Keratinocyte (primary cell): ENCODE results near the gene EDNRA. TPM values are rescaled to one million over a fixed set of nuclear protein-coding genes. Genes with fewer than 3 reads are reported as not detected.

Source experiments
- DNase-seq: peaks from one replicate; pipeline ENCODE4 v3.0.0-alpha.2; 2011; ENCODE audit warnings: low read depth, missing footprints, low spot score
- FAIRE-seq: peaks from 2 replicates; lab custom pipeline; 2011; peaks lifted over from hg19 to GRCh38; lab: Jason Lieb, UNC
- H2AFZ ChIP-seq: 2 replicates; pipeline ENCODE4 v1.6.0; 2012; ENCODE audit warnings: low read length, control low read depth, inconsistent platforms; ENCODE audit not compliant: control insufficient read depth
- H3K27ac ChIP-seq: 2 replicates; pipeline ENCODE4 v1.5.1; 2011; ENCODE audit warnings: low read length; ENCODE audit not compliant: control insufficient read depth, insufficient read depth
- H3K27me3 ChIP-seq: 3 replicates; pipeline ENCODE4 v1.6.0; 2011; ENCODE audit warnings: low read length; ENCODE audit not compliant: control insufficient read depth, insufficient read depth; ENCODE audit errors: extremely low read depth
- H3K36me3 ChIP-seq, 2 experiments: 2 replicates in 1 of 2; 3 replicates in 1 of 2; pipeline ENCODE4 v1.5.1; 2011; ENCODE audit warnings: low read length in 2 of 2, mild to moderate bottlenecking in 1 of 2; ENCODE audit not compliant: control insufficient read depth in 2 of 2, insufficient read depth in 2 of 2; ENCODE audit errors: extremely low read depth in 1 of 2
- H3K4me1 ChIP-seq: 3 replicates; pipeline ENCODE4 v1.5.1; 2011; ENCODE audit warnings: low read length; ENCODE audit not compliant: control insufficient read depth, insufficient read depth; ENCODE audit errors: extremely low read depth
- H3K4me2 ChIP-seq: 3 replicates; pipeline ENCODE4 v1.6.0; 2011; ENCODE audit warnings: low read depth, low read length; ENCODE audit not compliant: control insufficient read depth, insufficient read depth; ENCODE audit errors: extremely low read depth
- H3K4me3 ChIP-seq, 3 experiments: fragments of 200-600 bp in 1 of 3; sonication (generic) in 1 of 3; 2 replicates in 2 of 3; 3 replicates in 1 of 3; pipeline ENCODE4 v1.5.1; 2011 to 2016; ENCODE audit warnings: low read length in 3 of 3, mild to moderate bottlenecking in 3 of 3, control low read depth in 2 of 3, inconsistent platforms in 1 of 3, low read depth in 1 of 3, mixed read lengths in 1 of 3, mixed run types in 1 of 3, moderate library complexity in 1 of 3; ENCODE audit not compliant: control insufficient read depth in 2 of 3, insufficient read depth in 2 of 3; ENCODE audit errors: extremely low read depth in 1 of 3
- H3K79me2 ChIP-seq: 2 replicates; pipeline ENCODE4 v1.6.0; 2012; ENCODE audit warnings: low read length; ENCODE audit not compliant: control insufficient read depth, insufficient read depth
- H3K9ac ChIP-seq: 3 replicates; pipeline ENCODE4 v1.6.0; 2011; ENCODE audit warnings: low read length; ENCODE audit not compliant: control insufficient read depth, insufficient read depth; ENCODE audit errors: extremely low read depth
- H3K9me1 ChIP-seq: 3 replicates; pipeline ENCODE4 v1.6.0; 2011; ENCODE audit warnings: low read length; ENCODE audit not compliant: control insufficient read depth, insufficient read depth; ENCODE audit errors: extremely low read depth
- H3K9me3 ChIP-seq: 2 replicates; pipeline ENCODE4 v1.5.1; 2012; ENCODE audit warnings: low read depth, low read length; ENCODE audit not compliant: control insufficient read depth
- H4K20me1 ChIP-seq: 3 replicates; pipeline ENCODE4 v1.6.0; 2011; ENCODE audit warnings: low read length; ENCODE audit not compliant: control insufficient read depth, insufficient read depth; ENCODE audit errors: extremely low read depth
- CTCF ChIP-seq, 3 experiments: IDR thresholded peaks in 1 of 3; conservative IDR thresholded peaks in 1 of 3; optimal IDR thresholded peaks in 1 of 3; 2 replicates in 2 of 3; 3 replicates in 1 of 3; pipeline versions ENCODE3 to v1.5.1; 2011; ENCODE audit warnings: low read length in 3 of 3, mild to moderate bottlenecking in 3 of 3, moderate library complexity in 2 of 3, control low read depth in 1 of 3, inconsistent platforms in 1 of 3; ENCODE audit not compliant: insufficient read depth in 2 of 3; ENCODE audit errors: extremely low read depth in 1 of 3
- EZH2 ChIP-seq: IDR thresholded peaks from one replicate; pipeline ENCODE4 v1.6.1; 2012; ENCODE audit warnings: inconsistent platforms, mild to moderate bottlenecking, low read length, moderate library complexity
- dilution Hi-C: fragments of 300-500 bp; cut with MboI; formaldehyde crosslinking; loops from one replicate; pipeline ENCODE4 v1.7.0; 2020; ENCODE audit warnings: low sequenced_read_pairs; ENCODE audit not compliant: extremely low pct_ligation_motif_present
- polyA plus RNA-seq, 5 experiments: library from polyadenylated mRNA; depleted of rRNA in 3 of 5; stranded (reverse) in 3 of 5; stranded (forward) in 1 of 5; unstranded in 1 of 5; fragments of >200 nt; gene quantifications; 1 replicate in 1 of 5; 2 replicates in 3 of 5; 3 replicates in 1 of 5; pipeline versions ENCODE4 v1.2.1 to v1.2.3, GENCODE V29; 2011 to 2012; ENCODE audit warnings: missing spikeins in 2 of 5, low read depth in 1 of 5, low replicate concordance in 1 of 5

Gene EDNRA
- polyA plus RNA-seq, 1 donor (not counting 4 experiments of a cell fraction or from before 2014, with no cell fraction given), result 7.8 TPM

GRCh38 chr4:147496500-147496899, 15.6 kb downstream of the EDNRA start:
- no peaks in the 10 kb centered on the region for H3K9me3 ChIP-seq
- FAIRE-seq (peak; percentile 51), DNase-seq (no peak)
- no peaks in the 10 kb centered on the region for H3K79me2 ChIP-seq
- peaks cover 21% of the 10 kb centered on the region for H3K4me1 ChIP-seq
- H3K9ac ChIP-seq, result no peak overlapping the region
- no peak overlapping the region for H3K4me3 ChIP-seq
- H3K36me3 ChIP-seq, result no peaks in the 10 kb centered on the region
- dilution Hi-C loops, result no loop called here
- H3K9me1 ChIP-seq, result no peaks in the 10 kb centered on the region
- no peaks in the 10 kb centered on the region for H3K27me3 ChIP-seq
- TF ChIP-seq EZH2 (no peak), CTCF (optimal IDR thresholded peaks at IDR 0.05 in 1 of 3, IDR thresholded peaks at IDR 0.05 in 1 of 3, conservative IDR thresholded peaks at IDR 0.05 in 1 of 3; ENCODE audit: extremely low read depth in 1 of 3, insufficient read depth in 2 of 3, low read length in 3 of 3) (no peak)
- no peak overlapping the region for H3K4me2 ChIP-seq
- H3K27ac ChIP-seq, result no peak overlapping the region
- no peaks in the 10 kb centered on the region for H4K20me1 ChIP-seq
- H2AFZ ChIP-seq, result no peak overlapping the region

- H4K20me1 ChIP-seq, result no peaks in the 10 kb centered on the region
- H3K9me1 ChIP-seq, result no peaks in the 10 kb centered on the region
- H3K9ac ChIP-seq, result no peak overlapping the region
- dilution Hi-C loops, result no loop called here
- H2AFZ ChIP-seq, result peak overlapping the region; percentile 65
- no peak for TF ChIP-seq CTCF (optimal IDR thresholded peaks at IDR 0.05 in 1 of 3, IDR thresholded peaks at IDR 0.05 in 1 of 3, conservative IDR thresholded peaks at IDR 0.05 in 1 of 3; ENCODE audit: extremely low read depth in 1 of 3, insufficient read depth in 2 of 3, low read length in 3 of 3)
- no peak for TF ChIP-seq EZH2
- H3K36me3 ChIP-seq, result no peaks in the 10 kb centered on the region
- H3K4me3 ChIP-seq, result no peak overlapping the region
- H3K27me3 ChIP-seq, result no peaks in the 10 kb centered on the region
- FAIRE-seq (peak; percentile 82), DNase-seq (no peak)
- no peaks in the 10 kb centered on the region for H3K79me2 ChIP-seq
- peak overlapping the region; percentile 51 for H3K4me2 ChIP-seq
- no peaks in the 10 kb centered on the region for H3K9me3 ChIP-seq
- H3K4me1 ChIP-seq, result peaks cover 17% of the 10 kb centered on the region
- H3K27ac ChIP-seq, result peak overlapping the region; percentile 55
Observed at GRCh38 chr4:147498031-147498660, 17.2 kb downstream of the EDNRA start.
